Measurements from ENCODE around the gene TMEM231.
"Not testable (repeated sequence)": the region's sequence is repeated elsewhere in the genome, so short reads cannot be mapped to it uniquely, and the experiment has no call there.

- TF ChIP-seq CTCF, EP300 (IDR thresholded peaks at IDR 0.05): not testable (repeated sequence)
These were observed 35.9 kb upstream of the TMEM231 start for GRCh38 chr16:75591927-75592326.
